NOMO-1 (cell line): Measurements from ENCODE around the gene COL6A3.
A peak's percentile ranks its signal among the peaks of the same experiment; 100 is the strongest.

Experiments used
- DNase-seq, 2 experiments: peaks; one replicate each; lab custom pipeline; 2025; ENCODE audit not compliant: unreplicated experiment in 2 of 2; lab: John Stamatoyannopoulos, UW

Gene COL6A3

DNA sequence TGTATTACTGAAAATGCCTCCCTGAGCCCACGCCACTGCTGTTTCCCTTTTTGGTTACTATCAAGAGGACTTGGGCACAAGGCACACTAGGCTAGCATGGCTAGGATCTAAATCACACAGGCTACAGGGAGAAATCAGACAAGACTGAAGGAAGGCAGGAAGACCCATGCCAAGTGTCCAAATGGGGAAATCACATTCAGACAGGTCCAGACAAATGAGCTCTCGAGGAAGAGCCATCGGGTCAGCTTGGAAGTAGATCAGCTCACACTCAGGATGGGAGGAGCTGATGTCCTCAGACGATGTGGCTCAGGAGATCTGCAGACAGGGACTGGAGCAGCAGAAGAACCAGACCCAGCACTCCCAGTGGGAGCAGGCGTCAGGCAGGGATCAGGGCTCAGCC is 113.2 kb downstream of the COL6A3 start:
- DNase-seq: no peak

- no peak for DNase-seq
These were observed 114.1 kb downstream of the COL6A3 start for GRCh38 chr2:237299906-237300305.

DNA sequence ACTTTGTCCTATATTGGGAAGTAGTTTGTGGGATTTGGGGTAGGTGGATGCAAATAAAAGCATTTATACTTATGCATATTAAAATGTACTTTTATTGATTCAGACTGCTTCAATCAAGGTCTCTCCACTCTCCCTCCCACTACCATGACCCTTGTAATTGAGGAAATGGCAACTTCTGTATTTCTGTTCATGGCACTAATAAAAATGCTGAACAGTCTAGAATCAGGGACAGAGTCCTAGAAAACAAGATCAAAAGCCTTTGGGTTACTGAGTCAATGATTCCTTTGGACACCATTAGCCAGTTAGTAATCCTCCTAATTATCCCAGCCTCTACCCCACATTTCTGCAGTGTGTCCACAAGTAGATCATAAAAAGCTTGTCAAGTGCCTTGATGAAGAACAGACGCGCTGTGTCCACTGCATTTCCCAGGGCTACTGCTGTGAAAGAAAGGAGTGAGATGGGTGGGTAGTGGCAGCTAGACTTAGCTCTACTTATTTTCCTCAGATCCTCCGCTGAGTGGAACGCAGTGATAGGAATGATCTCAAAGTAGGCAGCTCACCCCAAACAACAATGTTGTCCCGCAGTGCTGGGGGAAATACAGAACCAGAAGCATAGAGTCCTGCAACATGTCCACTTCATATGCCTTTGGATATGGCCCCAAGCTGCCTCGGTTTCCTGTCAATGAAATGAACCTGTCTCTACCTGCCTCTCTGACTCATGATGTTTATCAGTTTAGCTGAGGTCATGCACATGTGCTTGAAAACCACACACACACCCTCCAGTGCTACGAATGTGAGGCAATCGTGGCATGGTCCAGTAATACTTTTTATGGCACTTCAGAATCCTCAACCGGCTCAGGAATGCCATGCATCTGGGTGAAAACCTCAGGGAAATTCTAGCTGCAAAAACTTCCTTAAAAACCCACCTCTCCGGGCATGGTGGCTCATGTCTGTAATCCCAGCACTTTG is 115.5 kb downstream of the COL6A3 start:
- no peak for DNase-seq

DNA sequence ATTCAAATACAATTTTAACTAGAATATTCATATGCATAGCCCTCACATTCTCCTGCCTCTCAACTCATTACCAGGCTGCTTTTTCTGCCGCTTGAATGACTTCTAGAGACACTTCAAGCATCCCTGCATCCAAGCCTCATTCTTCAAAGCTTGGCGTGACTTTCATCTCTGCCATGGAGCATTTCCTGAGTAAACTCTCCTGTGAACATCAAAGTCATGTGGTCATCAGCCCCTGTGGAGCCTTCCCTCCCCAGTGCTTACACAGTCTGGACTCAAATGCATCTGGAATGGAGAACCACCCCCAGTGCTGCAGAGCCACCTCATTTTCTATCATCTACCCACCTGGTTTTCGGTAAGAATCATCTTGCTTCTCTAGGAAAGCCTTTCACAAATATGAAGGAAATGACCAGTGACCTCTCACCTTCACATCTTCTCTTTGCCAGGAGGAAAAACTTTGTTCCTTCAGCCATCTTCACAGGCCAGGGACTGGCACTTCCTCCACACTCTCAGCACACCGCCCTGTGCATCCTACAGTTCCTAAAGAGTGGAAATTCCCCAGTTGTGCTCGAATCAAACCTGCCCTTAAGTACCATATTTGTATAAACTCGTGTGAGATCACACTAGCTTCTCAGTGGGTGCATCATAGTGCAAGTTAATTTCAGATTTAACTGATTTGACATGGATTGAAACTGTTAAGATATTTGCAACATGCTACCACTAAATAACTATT is 116.4 kb downstream of the COL6A3 start:
- DNase-seq: no peak

- DNase-seq: no peak
These were observed 117.2 kb downstream of the COL6A3 start for GRCh38 chr2:237296756-237297155.

DNA sequence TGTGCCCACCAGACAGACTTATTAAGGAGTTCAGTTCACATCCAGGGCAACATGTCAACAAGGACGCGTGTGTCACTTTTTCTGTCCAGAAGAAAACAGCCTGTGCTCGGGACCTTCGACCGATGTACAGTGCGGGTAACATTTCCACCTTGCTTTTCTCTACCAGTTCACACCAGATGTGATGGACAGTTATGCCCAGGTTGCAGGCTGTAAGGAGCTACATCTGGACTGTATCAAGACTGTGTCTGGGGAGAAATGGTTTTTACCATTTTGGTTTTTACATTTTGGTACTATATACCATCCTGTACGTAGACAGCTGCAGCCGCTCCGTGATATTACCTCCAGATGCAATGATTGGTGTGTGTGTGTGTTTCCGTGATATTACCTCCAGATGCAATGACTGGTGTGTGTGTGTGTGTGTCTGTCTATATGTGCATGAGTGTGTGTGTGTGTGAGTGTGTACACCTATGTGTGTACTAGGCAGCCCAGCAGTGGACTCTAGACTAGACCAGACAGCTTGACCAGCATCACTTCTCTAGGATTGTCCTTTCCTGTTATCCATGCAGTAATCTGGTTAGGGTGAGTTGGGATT is 118.0 kb downstream of the COL6A3 start:
- no peak for DNase-seq

GRCh38 chr2:237294460-237294859 is 119.5 kb downstream of the COL6A3 start:
- no peak for DNase-seq

DNA sequence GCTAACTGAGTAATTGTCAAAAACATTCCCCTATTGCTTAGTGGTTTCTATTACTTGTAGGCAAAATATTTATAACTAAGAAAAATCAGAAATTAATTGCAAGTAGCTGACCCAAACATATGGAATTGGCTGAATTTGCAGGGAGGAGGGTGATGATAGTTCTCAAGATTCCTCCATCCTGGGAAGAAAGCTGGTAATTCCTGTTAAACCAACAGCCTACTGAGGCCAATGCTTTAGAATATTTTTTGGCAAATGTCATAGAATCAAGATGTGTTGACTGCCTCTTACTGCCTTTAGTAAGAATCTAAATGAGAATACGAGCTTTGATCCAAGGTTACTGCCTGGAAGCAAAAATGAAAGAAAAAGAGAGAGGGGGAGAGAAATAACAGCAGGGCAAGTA is 120.0 kb downstream of the COL6A3 start:
- DNase-seq: no peak

DNA sequence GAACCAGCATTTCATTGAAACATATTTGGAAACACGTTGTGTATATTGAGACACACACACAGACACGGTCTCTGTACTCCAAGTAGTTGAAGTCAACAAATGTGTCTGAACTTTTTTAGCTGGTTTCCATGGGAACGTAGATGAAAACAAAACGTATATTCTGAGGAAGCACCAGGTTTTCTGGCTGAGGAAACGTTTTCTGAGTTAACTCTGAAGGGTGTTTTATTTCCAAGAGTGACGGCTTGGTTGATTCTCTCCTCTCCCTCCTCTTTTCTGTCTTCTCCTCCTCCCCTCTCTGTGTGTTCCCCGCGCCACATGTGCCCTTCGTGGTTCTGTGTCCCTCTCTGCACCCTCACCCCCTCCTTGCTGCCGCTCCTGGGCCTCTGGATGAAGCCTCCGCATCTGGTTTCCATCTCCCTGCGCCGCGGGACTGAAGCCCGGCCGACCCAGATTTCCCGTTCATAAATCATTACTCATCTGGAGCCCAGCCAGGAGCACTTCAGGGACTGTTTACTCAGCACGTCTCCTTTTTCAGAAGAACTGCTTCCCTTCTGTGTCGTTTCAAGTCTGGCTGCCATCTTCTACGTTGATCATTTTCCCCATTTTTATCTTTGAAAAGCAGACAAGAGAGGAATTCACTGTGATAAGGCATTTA is 122.7 kb downstream of the COL6A3 start:
- peak; percentile 50 to 74 for DNase-seq

- DNase-seq: no peak
These were observed 123.7 kb downstream of the COL6A3 start for GRCh38 chr2:237290261-237290660.

DNA sequence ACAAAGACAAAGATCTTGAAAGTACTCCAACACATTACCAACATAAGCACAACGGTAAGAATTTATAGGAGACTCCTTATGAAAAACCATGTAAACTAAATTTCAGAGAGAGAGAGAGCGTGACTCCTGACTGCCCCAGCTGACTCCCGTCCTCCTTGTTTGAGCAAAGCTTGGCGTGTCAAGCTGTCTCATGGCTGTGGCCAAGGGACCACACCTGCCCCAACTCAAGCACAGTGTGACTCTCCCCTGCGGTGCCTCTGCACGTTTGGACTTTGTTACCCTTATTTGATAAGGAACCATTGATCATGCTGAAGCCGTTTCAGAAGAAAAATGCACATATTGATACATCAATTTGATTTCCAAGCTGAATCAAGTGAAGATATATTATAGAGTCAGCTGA is 124.8 kb downstream of the COL6A3 start:
- DNase-seq: no peak

DNA sequence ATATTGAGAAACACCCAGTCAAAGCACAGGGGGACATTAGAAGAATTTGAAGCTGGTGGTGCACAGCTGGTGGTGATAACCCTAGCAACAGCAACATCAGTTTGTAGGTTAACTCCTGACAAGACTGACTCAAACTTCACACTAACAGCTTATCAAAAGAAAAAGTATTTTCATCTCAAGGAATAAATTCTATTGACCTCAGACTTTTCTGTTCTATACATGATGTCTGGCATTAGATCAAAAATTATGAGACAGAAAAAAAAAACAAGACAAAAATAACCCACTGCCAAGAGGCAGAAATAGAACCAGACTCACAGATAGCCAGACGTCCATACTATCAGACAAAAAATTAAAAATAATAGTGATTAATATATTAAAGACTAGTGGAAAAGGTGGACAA is 126.1 kb downstream of the COL6A3 start:
- DNase-seq: no peak

DNA sequence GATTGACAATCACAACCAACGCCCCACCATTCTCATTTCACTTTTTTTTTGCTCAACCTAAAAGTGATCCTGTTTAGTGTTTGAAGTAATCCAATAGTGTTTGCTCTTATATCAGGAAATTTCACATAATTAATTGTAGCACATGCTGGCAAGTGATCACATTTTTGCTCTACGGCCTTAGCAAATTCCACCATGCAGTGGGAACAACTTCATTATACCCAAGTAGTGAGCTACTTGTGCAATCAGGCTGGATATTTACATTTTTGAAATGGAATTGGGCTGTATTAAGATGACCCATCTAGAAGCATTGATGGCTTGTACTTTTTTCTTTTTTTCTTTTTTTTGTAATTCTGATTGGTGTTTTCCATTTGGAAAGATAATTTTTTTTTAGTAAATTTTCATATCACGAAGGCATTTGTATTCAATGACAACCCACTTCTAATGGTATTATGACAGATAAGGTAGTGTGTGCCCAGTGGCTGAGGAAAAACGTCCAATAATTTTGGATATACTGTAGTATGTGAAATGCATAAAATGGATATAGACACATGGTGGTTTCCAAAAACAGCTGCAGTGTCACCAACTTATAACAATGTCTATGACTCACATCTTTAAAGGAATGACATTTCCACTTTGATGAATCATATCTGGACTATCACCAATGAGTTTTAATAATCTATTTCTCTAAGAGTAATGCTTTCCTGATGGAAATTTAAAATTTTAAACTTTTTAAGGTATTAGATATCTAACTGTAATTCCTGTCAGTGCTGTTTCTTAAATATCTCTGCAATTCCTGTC is 130.6 kb downstream of the COL6A3 start:
- DNase-seq: no peak

DNA sequence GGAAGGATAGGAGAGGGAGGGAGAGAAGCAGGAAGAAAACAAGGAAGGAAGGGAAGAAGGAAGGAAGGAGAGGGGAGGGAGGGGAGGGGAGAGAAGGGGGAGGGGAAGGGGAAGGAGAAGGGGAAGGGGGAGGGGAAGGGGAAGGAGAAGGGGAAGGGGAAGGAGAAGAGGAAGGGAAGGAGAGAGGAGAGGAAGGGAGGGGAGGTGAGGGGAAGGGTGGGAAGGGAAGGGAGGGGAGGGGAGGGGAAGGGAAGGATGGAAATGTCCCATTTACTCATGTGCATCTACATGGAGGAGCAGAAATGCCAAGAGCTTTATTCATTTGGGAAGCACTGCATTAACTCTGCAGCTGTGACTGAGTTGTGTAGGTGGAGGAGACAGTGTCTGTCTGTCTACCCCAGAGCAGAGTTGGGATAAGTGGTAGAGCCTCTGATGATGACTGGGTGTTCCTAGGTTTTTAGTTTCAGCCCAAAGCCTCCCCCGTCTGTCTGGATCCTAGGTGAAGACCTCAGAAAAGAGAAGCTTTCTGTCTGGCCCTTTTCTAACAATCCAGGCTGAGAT is 131.3 kb downstream of the COL6A3 start:
- DNase-seq: no peak

DNA sequence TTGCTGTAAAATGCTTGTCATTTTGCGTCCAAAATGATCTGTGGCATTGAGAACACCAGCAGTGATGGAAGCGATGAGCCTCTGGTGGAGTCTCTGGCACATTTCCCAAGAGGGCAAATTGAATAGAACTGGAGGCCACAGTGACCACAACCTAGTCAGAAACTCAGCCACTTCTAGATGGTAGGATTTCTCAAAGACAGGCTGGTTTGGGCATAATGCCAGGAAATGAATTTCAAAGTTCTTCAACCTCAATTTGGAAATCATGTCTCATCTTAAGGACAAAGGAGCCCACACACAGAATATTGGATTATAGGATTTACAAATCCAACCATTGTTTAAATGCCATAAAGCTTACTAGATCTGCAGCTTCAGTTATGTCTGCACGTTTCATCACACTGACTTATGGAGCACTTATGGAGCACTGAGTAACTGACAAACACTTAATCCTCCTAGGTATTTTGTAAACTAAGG is 132.1 kb downstream of the COL6A3 start:
- peak; percentile 35 to 73 for DNase-seq

DNA sequence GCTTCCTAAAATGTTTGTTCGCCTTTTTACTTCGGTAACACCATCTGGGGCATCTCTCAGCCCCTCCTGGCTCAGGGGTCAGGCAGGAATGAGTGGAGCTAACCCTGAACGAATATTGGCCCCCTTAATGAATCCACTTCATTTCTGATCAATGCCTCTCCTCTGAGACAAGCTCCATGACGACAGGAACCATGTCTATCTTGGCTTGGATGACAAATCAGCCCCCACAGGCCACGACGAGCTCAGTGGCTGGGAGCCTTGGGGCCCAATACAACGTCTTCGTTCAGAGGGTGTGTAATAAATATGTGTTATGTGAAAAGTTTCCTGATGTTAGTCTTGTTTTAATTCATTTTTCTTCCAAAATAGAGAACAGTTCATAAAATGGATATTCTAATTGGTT is 133.0 kb downstream of the COL6A3 start:
- no peak for DNase-seq

DNA sequence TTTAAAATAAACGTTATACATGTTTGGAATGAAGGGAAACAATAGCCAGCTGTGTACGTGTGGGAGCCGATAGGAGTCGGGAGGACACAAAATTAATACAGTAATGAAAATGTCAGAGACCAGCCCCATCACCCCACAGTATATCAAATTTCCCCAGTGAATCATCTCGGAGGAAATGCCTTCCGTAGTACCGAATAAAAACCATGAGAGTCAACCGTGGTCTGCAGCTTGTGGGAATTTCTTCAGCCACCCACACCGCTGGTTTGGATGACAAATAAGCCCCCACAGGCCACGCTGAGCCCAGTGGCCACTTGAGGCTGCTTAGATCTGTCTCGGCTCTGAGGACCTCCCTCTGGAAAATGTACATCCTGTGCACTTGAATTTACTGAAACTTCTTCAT is 133.7 kb downstream of the COL6A3 start:
- no peak for DNase-seq

DNA sequence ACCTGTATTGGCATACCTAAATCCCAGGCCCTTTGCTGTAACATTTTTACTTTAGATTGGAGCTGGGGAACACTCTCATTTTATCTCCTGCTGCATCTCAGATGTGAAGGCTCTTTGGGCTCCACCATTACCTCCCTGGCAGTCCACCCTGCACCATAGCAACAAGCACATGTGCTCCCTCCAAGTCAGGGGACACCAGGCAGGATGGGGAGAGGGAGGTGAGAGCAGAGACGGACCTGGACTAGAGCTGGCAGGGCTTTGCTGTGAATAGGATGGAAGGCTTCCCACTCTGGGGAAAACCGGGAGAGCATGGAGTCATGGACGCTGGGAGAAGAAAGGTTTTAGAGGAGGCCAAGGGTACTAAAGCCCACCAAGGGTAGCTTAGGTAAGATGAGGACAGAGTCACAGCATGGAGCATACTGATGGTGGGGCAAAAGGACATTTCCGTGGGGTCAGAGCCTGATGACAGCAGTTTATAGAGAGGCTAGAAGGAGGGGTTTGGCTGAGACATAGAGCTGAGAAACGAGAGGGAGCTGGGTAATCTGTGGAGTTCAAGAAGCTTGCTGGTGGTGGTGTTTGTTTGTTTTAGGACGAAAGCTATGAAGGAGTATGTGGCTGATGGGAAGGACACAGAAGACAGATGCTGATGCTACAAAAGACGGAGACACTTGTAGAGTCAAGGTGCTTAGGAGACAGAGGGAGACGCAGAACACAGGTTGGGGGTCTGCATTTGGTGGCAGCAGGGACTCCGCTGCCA is 134.8 kb downstream of the COL6A3 start:
- no peak for DNase-seq

- no peak for DNase-seq
These were observed 135.4 kb downstream of the COL6A3 start for GRCh38 chr2:237278568-237278967.
